Esophagus muscularis mucosa (tissue), 4 donors: ENCODE data around the gene ZNF319. TPM values are rescaled to one million over a fixed set of nuclear protein-coding genes. Genes with fewer than 3 reads are reported as not detected.

Source experiments
- DNase-seq: peaks from one replicate; pipeline ENCODE4 v3.0.0-alpha.2; 2017; ENCODE audit errors: extremely low spot score
- H3K27ac ChIP-seq, 4 donors: fragments of 200-600 bp; sonication (generic); replicated peaks in 1 of 4; 1 replicate in 3 of 4; 2 replicates in 1 of 4; pipeline ENCODE4 v1.5.1; 2016 to 2019; ENCODE audit warnings: mild to moderate bottlenecking in 1 of 4
- H3K27me3 ChIP-seq, 4 donors: fragments of 200-600 bp; sonication (generic); one replicate each; pipeline versions ENCODE4 v1.5.1 to v1.6.0; 2016 to 2019
- H3K36me3 ChIP-seq, 4 donors: fragments of 200-600 bp; sonication (generic); one replicate each; pipeline ENCODE4 v1.5.1; 2016 to 2019
- H3K4me1 ChIP-seq, 4 donors: fragments of 200-600 bp; sonication (generic); one replicate each; pipeline ENCODE4 v1.5.1; 2016 to 2019
- H3K4me3 ChIP-seq, 4 donors: fragments of 200-600 bp; sonication (generic); 1 replicate in 2 of 4; 2 replicates in 2 of 4; pipeline ENCODE4 v1.5.1; 2016 to 2019; ENCODE audit warnings: mild to moderate bottlenecking in 4 of 4, moderate library complexity in 1 of 4
- H3K9me3 ChIP-seq, 4 donors: fragments of 200-600 bp; sonication (generic); 1 replicate in 3 of 4; 2 replicates in 1 of 4; pipeline ENCODE4 v1.5.1; 2016 to 2019
- CTCF ChIP-seq, 3 experiments: fragments of 200-600 bp in 2 of 3; fragments of 450-650 bp in 1 of 3; sonication (generic) in 2 of 3; IDR thresholded peaks; one replicate each; pipeline ENCODE4 v1.5.1; 2017 to 2019; ENCODE audit warnings: antibody characterized with exemption in 3 of 3, mild to moderate bottlenecking in 2 of 3, moderate library complexity in 1 of 3
- EP300 ChIP-seq: sonication (generic); formaldehyde crosslinking; IDR thresholded peaks from one replicate; pipeline ENCODE4 v1.6.1; 2017; ENCODE audit warnings: antibody characterized with exemption
- POLR2A ChIP-seq: fragments of 450-650 bp; IDR thresholded peaks from one replicate; pipeline ENCODE4 v1.6.1; 2017; ENCODE audit warnings: antibody characterized with exemption, moderate library complexity, mild to moderate bottlenecking, low read depth
- POLR2AphosphoS5 ChIP-seq, 2 donors: sonication (generic); formaldehyde crosslinking; IDR thresholded peaks; one replicate each; pipeline ENCODE4 v1.6.1; 2017; ENCODE audit warnings: antibody characterized with exemption in 2 of 2
- WGBS: methylation state at CpG from one replicate; pipeline ENCODE4 v1.1.5; 2018; 5-methylcytosine and 5-hydroxymethylcytosine counted together
- intact Hi-C: fragments of 100-400 bp; cut with DNase I; formaldehyde crosslinking; loops from one replicate; pipeline ENCODE4 v1.15.1; 2023
- total RNA-seq, 4 donors: library from RNA; depleted of rRNA; stranded (reverse); fragments of >200 nt; gene quantifications; one replicate each; pipeline versions ENCODE4 v1.1.0 to v1.2.1, GENCODE V29; 2016

The ZNF319 gene
- total RNA-seq, 4 donors from 2014 or later, result 7.1 to 20.9 (median 12.8) TPM

GRCh38 chr16:58000706-58001676, 519 bp upstream of the ZNF319 start, which contains the start of gene USB1:
Gene USB1, plus strand, starts transcription at chr16:58001407. Its CDS starts 77 bp downstream, at chr16:58001484.
- Histone ChIP-seq H3K27ac (peak within 1 kb of the TSS; percentile 87 to 96 (median 93)), H3K4me3 (peak within 1 kb of the TSS; percentile 69 to 95 (median 82)), H3K27me3 (no peaks in the 10 kb centered on the region), H3K4me1 (peaks cover 31 to 47% (median 40%) of the 10 kb centered on the region in 4 donors), H3K36me3 (peaks cover 26 to 49% (median 35%) of the 10 kb centered on the region in 4 donors), H3K9me3 (no peaks in the 10 kb centered on the region)
- peak; percentile 96 for DNase-seq
- WGBS, result under 1% methylated on average over 30 of the region's 81 CpGs
- TF ChIP-seq EP300, result no peak
- TF ChIP-seq POLR2AphosphoS5 (IDR thresholded peaks at IDR 0.05), result peak; percentile 79 to 92
- TF ChIP-seq CTCF (IDR thresholded peaks at IDR 0.05), result peak; percentile 72 to 78 (median 76)
- peak; percentile 47 for TF ChIP-seq POLR2A
- intact Hi-C loops, result loop anchor here (5.0 kb wide), 2 partner anchors 199 to 244 kb away; partner anchors contain the start of gene KIFC3

DNA sequence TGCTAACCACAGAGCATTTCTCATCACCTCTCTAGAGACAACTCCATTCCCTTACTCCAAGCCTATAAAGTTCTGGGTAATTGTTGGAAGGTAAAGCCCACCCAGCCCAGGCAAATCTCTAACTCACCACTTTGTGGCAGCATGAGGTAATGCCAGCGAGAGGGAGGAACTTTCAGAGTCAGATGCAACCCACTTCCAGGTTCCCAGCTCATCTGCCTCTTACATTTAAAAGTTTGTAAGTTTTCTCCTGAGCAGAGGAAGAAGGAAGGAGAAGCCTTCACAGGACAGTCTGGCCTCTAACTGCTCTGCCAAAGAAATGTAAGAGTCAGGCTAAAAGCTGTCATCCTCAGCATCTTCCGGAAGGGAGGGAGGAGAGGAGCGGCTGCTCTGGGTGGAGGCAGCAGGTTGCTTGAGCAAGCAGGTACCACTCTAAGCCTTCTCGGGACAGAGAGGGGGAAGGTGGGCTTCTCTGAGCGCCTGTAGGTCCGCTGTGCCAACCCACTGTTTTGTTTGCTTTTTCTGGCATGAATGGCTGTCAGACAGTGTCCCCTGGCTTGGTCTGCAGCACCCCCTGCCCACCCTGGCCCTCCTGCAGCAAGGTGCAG, 1.0 kb downstream of the ZNF319 start:
- peak overlapping the region; percentile 69 to 95 (median 82) for H3K4me3 ChIP-seq
- TF ChIP-seq CTCF (IDR thresholded peaks at IDR 0.05), result no peak
- TF ChIP-seq POLR2AphosphoS5 (IDR thresholded peaks at IDR 0.05), result no peak
- TF ChIP-seq EP300, result no peak
- no peak for TF ChIP-seq POLR2A
- 13% methylated on average over 4 of the region's 6 CpGs for WGBS
- no peaks in the 10 kb centered on the region for H3K27me3 ChIP-seq
- intact Hi-C loops, result no loop called here
- no peaks in the 10 kb centered on the region for H3K9me3 ChIP-seq
- no peak for DNase-seq
- H3K4me1 ChIP-seq, result peaks cover 34 to 53% (median 42%) of the 10 kb centered on the region in 4 donors
- H3K36me3 ChIP-seq, result peaks cover 35 to 57% (median 47%) of the 10 kb centered on the region in 4 donors
- peak overlapping the region; percentile 87 to 96 (median 93) for H3K27ac ChIP-seq

- 83% methylated on average over 3 of the region's 3 CpGs for WGBS
- H3K4me3 ChIP-seq, result peak overlapping the region in 3 of 4 donors; percentile 78 to 95 (median 87)
- H3K36me3 ChIP-seq, result peaks cover 35 to 57% (median 51%) of the 10 kb centered on the region in 4 donors
- H3K4me1 ChIP-seq, result peaks cover 34 to 56% (median 43%) of the 10 kb centered on the region in 4 donors
- H3K27me3 ChIP-seq, result no peaks in the 10 kb centered on the region
- TF ChIP-seq POLR2A, result no peak
- no peak for TF ChIP-seq EP300
- no peak for TF ChIP-seq CTCF (IDR thresholded peaks at IDR 0.05)
- TF ChIP-seq POLR2AphosphoS5 (IDR thresholded peaks at IDR 0.05), result no peak
- H3K9me3 ChIP-seq, result no peaks in the 10 kb centered on the region
- intact Hi-C loops, result no loop called here
- H3K27ac ChIP-seq, result peak overlapping the region in 2 of 4 donors; percentile 96
- no peak for DNase-seq
These were observed 1.5 kb downstream of the ZNF319 start for GRCh38 chr16:57998992-57999365.

GRCh38 chr16:57998486-57998885, 2.0 kb downstream of the ZNF319 start:
- peak overlapping the region in 1 of 4 donors; percentile 78 for H3K4me3 ChIP-seq
- no peaks in the 10 kb centered on the region for H3K27me3 ChIP-seq
- WGBS, result 73% methylated on average over 7 of the region's 8 CpGs
- peaks cover 35 to 61% (median 56%) of the 10 kb centered on the region in 4 donors for H3K36me3 ChIP-seq
- no peak for DNase-seq
- H3K4me1 ChIP-seq, result peaks cover 34 to 57% (median 43%) of the 10 kb centered on the region in 4 donors
- no peaks in the 10 kb centered on the region for H3K9me3 ChIP-seq
- no peak for TF ChIP-seq EP300
- no peak for TF ChIP-seq CTCF (IDR thresholded peaks at IDR 0.05)
- TF ChIP-seq POLR2AphosphoS5 (IDR thresholded peaks at IDR 0.05), result no peak
- TF ChIP-seq POLR2A, result no peak
- peak overlapping the region in 2 of 4 donors; percentile 96 for H3K27ac ChIP-seq
- intact Hi-C loops, result no loop called here
